Activated CD4-positive, alpha-beta T cell treated with anti-CD3 and anti-CD28 coated beads, Interleukin-2, Interleukin-4, amounts not matched to agents 100 ng/mL and 50 ng/mL, durations not matched to agents 16 hours and 8 hours (primary cell): ENCODE measurements around the gene ARRB1.

Source experiments
- DNase-seq: peaks from one replicate; pipeline ENCODE4 v3.0.0-alpha.2; 2020; ENCODE audit warnings: low spot score

Gene ARRB1

GRCh38 chr11:75223954-75224643, 127.4 kb downstream of the ARRB1 start:
- no peak for DNase-seq

- no peak for DNase-seq
Observed at GRCh38 chr11:75219869-75220268, 131.6 kb downstream of the ARRB1 start.

GRCh38 chr11:75214843-75215242, 136.6 kb downstream of the ARRB1 start:
- DNase-seq, result no peak

GRCh38 chr11:75214411-75214821, 137.0 kb downstream of the ARRB1 start:
- peak; percentile 70 for DNase-seq
